Mucosa of descending colon (tissue), 3 donors: ENCODE results near the gene PSMA7. TPM values are rescaled to one million over a fixed set of nuclear protein-coding genes. Genes with fewer than 3 reads are reported as not detected.

Source experiments
- ATAC-seq: fragments of 200-7000 bp; cut with Tn5 transposase; one replicate; pipeline ENCODE4 v1.9.1; 2020; ENCODE audit warnings: mild to moderate bottlenecking, moderate library complexity
- DNase-seq, 3 donors: peaks; one replicate each; pipeline ENCODE4 v3.0.0-alpha.2; 2020
- H3K36me3 ChIP-seq: fragments of 200-600 bp; one replicate; pipeline ENCODE4 v1.8.0; 2021; ENCODE audit warnings: low read depth, mild to moderate bottlenecking
- H3K4me1 ChIP-seq: fragments of 200-600 bp; one replicate; pipeline ENCODE4 v1.8.0; 2021; ENCODE audit warnings: low read depth, mild to moderate bottlenecking
- H3K4me3 ChIP-seq: fragments of 200-600 bp; one replicate; pipeline ENCODE4 v1.8.0; 2021; ENCODE audit warnings: mild to moderate bottlenecking
- H3K9me3 ChIP-seq: fragments of 200-600 bp; one replicate; pipeline ENCODE4 v1.8.0; 2021; ENCODE audit warnings: mild to moderate bottlenecking
- intact Hi-C, 2 donors: fragments of 100-400 bp; cut with DNase I in 1 of 2; cut with micrococcal nuclease in 1 of 2; formaldehyde crosslinking; loops; one replicate each; pipeline versions ENCODE4 v1.11.0 to v1.11.1; 2022; cut with DNase I, micrococcal nuclease
- total RNA-seq, 3 donors: library from RNA; stranded (reverse); fragmentation: NEBNext Ultra II Directional in 2 of 3; extraction: Animal tissue kit (Norgen Biotek cat#: 25700) in 2 of 3; gene quantifications; one replicate each; pipeline versions ENCODE4 v1.2.1 to v1.2.4, GENCODE V29; 2021 to 2023
- TF ChIP-seq, protein P1 (sequence below): fragments of 200-600 bp; IDR thresholded peaks from one replicate; pipeline ENCODE4 v1.8.0; 2022; ENCODE audit warnings: antibody characterized with exemption, mild to moderate bottlenecking
- donor health status: DM: no; HTN: no; CAD: no; lungs with moderate emphysema.
- donor health status: DM: no; HTN: no; CAD: no.
- donor health status: DM: no; HTN: yes; CAD: no.

PSMA7 gene
- total RNA-seq, 3 donors from 2014 or later: 129 to 197 (median 194) TPM

DNA sequence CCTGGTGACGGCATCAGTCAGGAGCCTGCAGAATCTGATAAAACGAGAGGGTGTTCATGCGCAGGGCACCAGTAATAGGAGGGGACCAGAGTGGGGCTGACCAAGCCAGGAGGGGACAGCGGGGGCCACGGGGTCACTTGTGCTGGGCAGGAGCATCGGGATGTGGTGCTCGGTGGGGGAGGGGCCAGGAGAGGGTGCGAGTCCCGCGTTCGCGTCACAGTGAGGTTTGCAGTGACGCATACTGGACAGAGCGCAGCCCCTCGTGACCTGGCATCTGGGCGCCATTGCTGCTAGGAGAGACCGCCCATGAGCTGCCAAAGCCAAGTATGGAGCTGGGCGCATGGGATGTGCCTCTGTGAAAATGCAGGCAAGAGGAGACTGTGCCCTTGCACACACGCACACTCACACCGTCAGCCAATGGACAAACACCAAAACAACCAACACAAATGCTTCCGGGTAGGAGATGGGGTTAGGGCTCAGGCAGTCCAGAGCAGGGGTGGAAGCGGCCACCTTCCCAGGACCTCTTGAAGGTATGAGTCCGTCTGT is 25.8 kb upstream of the PSMA7 start:
- TF ChIP-seq, protein P1, sequence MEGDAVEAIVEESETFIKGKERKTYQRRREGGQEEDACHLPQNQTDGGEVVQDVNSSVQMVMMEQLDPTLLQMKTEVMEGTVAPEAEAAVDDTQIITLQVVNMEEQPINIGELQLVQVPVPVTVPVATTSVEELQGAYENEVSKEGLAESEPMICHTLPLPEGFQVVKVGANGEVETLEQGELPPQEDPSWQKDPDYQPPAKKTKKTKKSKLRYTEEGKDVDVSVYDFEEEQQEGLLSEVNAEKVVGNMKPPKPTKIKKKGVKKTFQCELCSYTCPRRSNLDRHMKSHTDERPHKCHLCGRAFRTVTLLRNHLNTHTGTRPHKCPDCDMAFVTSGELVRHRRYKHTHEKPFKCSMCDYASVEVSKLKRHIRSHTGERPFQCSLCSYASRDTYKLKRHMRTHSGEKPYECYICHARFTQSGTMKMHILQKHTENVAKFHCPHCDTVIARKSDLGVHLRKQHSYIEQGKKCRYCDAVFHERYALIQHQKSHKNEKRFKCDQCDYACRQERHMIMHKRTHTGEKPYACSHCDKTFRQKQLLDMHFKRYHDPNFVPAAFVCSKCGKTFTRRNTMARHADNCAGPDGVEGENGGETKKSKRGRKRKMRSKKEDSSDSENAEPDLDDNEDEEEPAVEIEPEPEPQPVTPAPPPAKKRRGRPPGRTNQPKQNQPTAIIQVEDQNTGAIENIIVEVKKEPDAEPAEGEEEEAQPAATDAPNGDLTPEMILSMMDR: no peak
- ATAC-seq (no peak), DNase-seq (peak in 1 of 3 donors; percentile 28)
- H3K36me3 ChIP-seq: no peaks in the 10 kb centered on the region
- H3K4me3 ChIP-seq: no peak overlapping the region
- no peaks in the 10 kb centered on the region for H3K4me1 ChIP-seq
- intact Hi-C loops: no loop called here
- no peaks in the 10 kb centered on the region for H3K9me3 ChIP-seq

DNA sequence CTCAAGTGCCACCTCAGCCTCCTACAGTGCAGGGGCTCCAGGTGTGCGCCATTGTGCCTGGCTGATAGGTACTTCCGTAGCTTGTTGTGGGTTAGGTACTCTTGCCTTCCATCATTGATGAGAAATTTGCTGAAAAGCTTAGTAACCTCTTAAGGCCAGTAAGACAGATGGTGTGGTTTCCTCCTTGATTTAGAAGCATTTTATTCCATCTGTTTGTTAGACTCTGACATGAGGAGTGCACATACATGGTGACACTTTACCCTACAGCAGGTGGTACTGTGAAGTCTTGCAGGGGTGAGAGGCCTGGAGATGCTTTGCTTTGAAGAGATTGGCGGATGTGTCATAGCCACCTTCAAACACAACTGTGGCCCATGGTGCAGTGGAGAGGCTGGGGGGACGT is 24.9 kb upstream of the PSMA7 start:
- Histone ChIP-seq H3K9me3 (no peaks in the 10 kb centered on the region), H3K4me1 (no peaks in the 10 kb centered on the region), H3K4me3 (no peak overlapping the region), H3K36me3 (no peaks in the 10 kb centered on the region)
- intact Hi-C loops: no loop called here
- no peak for ATAC-seq
- TF ChIP-seq, protein P1: no peak
- peak in 1 of 3 donors; percentile 11 for DNase-seq

DNA sequence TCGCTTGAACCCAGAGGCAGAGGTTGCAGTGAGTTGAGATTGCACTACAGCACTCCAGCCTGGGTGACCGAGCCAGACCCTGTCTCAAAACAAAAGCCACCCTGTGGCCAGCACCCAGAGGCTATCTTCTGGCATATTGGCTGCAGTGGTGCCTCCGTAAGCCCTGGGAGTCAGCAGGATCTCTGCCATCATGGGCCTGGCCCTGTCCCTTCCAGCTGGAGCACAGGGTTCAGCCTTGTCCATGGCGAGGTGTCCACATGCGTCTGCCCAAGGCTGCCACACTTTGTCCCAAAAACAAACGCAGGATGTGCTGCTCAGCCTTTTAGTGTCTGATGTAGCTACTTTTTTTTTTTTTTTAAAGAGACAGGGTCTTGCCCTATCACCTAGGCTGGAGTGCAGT is 24.3 kb upstream of the PSMA7 start:
- H3K9me3 ChIP-seq: no peaks in the 10 kb centered on the region
- DNase-seq (peak in 1 of 3 donors; percentile 15), ATAC-seq (no peak)
- H3K4me3 ChIP-seq: no peak overlapping the region
- TF ChIP-seq, protein P1: no peak
- H3K36me3 ChIP-seq: no peaks in the 10 kb centered on the region
- H3K4me1 ChIP-seq: no peaks in the 10 kb centered on the region
- intact Hi-C loops: no loop called here

DNA sequence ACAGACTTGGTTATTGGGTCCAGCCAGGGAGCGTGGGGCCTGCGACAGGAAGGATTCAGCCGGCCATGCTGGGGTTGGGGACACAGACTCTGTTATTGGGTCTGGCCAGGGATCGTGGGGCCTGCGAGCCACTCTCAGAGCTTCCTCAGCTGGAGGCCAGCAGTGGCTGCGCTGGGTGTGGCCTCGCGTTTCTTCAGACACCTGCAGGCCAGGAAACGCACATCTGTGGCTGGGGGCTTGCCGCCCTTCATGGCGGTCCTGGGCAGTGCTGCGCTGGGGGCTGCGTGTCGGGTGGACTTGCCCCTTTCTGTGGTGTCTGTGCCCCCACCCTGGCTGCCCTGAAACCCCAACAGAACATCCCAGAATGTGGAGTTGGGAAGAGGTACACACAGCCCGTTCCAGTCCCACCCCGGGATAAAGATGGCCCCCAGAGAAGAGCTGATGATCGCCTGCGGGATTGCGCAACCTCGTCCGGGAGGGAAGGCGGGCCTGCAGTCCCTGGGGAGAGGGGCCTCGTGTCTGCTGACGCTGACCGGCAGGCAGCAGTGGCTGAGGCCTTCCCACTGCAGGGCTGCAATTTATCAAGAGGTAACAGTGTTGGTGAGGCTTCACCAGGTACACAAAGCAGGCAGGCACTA is 22.7 kb upstream of the PSMA7 start:
- H3K9me3 ChIP-seq: no peaks in the 10 kb centered on the region
- H3K36me3 ChIP-seq: no peaks in the 10 kb centered on the region
- TF ChIP-seq, protein P1: no peak
- no peak for ATAC-seq
- intact Hi-C loops: no loop called here
- no peaks in the 10 kb centered on the region for H3K4me1 ChIP-seq
- no peak overlapping the region for H3K4me3 ChIP-seq
- DNase-seq: peak in 1 of 3 donors; percentile 43

DNA sequence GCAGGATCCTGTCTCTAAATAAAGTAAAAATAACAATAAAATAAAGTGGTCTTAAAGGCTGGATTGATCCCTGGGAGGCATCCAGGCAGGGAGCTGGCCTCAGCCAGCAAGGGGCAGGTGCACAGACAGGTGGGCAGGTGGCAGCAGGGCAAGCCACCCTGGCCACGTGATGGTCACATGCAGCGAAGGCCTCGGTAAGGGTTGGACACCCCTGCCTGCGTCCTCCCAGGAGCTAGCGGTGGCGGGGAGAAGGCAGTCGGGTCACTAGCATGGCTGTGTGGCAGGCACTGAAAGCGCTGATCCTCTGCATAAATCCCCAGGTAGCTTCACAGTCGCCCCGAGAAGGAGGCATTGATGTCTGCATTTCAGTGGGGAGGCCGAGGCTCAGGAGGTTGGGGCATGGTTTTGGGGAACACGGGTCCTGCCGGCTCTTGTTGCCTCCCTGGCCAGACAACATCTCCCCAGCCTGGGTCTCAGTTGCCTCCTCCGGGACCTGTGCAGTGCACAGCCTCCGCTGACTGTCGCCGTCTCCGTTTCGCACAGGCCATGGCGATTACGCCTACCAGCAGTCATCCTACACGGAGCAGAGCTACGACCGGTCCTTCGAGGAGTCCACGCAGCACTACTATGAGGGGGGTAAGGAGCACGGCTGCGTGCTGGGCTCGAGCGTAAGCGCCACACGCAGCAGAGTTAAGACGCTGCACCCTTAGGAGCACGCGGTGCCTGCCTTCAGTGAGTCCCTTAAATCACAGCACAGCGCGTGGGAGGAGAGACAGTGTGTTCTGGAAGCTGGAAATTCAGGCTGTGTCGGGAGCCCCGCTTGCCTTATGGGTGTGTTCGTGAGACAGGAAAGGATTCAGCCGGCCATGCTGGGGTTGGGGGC is 21.9 kb upstream of the PSMA7 start:
- Histone ChIP-seq H3K4me3 (no peak overlapping the region), H3K4me1 (no peaks in the 10 kb centered on the region), H3K9me3 (no peaks in the 10 kb centered on the region), H3K36me3 (no peaks in the 10 kb centered on the region)
- intact Hi-C loops: no loop called here
- no peak for ATAC-seq
- peak in 1 of 3 donors; percentile 16 for DNase-seq
- TF ChIP-seq, protein P1: no peak
